Measurements from ENCODE around the gene RAP1GAP2.
"Not testable (repeated sequence)": the region's sequence is repeated elsewhere in the genome, so short reads cannot be mapped to it uniquely, and the experiment has no call there.

The RAP1GAP2 gene

DNA sequence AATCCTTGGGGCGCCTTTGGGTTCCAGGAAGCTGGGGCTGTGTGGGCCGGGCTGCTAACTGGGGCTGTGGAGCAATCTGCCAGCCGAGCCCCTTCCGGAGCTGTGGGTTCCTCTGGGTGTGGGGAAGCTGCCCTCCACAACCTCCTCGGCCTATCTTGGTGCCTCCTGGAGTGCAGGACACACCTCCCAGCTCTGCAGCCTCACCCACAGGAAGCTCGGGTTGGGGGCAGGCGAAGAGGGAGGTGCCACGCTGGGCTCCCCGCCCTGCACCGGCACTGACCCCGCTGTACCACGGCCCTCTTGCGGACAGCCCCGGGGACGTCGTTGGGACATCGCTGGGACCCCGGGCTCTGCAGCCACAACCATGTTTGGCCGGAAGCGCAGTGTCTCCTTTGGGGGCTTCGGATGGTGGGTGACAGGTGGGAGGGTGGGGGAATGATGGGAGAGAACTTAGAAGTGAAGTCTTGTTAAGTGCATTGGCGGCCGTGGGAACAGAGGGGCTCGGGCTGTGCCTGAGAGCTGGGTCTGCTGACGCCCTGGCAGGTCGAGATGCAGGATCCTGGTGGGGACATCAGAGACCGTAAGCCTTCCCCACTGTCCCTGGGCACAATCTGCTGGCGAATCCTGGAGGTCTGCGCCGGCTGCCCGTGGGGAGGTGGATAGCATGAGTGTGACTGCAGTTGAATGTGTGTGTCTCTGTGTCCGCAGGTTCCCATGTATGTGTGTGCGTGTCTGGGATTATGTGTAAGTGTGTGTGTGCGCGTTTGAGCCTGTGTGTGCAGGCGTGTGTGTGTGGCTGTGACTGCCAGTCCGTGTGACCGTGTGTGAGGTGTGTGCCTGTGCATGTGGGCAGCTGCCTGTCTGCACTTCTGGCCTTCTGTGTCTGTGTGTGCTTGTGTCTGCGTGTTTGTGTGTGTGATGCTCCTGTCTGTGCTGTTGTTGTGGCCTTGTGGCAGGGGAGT lies at the start of gene RAP1GAP2:
Gene RAP1GAP2, plus strand, starts transcription at position 275 of the 962 bp plus-strand sequence. Its CDS starts 90 bp downstream, at position 365.
- DNase-seq (ENCODE audit: low read depth, low spot score) = no peak

DNA sequence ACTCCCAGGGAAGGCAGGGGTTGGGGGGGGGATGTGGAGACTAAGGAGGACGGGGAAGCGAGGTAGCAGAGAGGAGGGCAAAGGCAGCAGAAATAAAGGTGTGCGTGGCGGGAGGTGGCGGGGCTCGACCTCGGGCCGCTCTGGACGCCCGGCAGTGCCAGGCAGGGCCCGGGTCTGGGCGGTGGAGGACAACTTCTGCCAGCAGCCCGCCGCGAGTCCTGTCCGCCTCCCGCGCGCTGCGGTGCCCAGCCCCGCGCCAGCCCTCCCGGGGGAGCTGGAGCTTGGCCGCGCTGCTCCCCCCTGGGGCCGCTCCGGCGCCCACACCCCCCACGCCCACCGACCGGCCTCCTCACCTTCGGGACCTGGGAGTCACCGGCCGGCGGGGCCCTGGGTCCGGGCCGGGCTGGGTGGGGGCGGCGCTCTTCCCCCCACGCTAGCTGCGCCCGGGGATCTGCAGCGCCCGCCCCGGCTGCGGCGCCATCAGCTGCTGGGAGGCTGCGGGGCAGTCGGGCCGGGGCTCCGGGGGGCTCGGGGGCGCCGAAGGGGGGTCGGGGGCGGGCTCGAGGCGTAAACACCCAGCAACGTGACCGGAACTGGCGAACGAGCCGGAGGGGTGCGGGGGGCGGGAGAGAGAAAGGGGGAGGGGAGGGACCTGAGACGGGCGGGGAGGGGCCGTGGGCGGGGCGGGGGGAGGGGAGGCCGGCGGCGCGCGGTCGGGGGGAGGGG lies 47.0 kb upstream of the RAP1GAP2 start, which contains the start of gene CCDC92B:
Gene CCDC92B, minus strand, starts transcription at position 595 of the 726 bp plus-strand sequence. CDS start 14,507 bp downstream, outside the sequence.
- DNase-seq (ENCODE audit: low read depth, low spot score) = no peak

DNA sequence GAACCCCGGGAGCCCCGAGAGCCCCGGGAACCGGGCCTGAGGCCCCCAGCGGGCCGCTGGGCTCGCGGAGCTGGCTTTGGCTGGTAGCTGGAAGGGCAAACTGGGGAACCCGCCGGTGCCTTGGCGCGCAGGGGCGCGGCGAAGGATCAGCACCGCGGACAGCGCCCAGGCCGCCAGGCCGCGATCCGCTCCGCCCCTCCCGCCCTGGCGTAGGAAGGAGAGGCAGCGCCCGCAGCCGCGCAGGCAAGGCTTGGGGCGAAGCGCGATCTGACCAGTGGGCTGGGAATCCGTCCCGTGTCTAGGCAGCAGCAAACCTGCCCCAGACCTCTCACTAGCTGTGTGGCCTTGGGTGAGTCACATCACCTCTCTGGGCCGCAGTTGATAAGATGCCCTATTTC lies 46.5 kb upstream of the RAP1GAP2 start:
- peak; percentile 91 for DNase-seq (ENCODE audit: low read depth, low spot score)

DNA sequence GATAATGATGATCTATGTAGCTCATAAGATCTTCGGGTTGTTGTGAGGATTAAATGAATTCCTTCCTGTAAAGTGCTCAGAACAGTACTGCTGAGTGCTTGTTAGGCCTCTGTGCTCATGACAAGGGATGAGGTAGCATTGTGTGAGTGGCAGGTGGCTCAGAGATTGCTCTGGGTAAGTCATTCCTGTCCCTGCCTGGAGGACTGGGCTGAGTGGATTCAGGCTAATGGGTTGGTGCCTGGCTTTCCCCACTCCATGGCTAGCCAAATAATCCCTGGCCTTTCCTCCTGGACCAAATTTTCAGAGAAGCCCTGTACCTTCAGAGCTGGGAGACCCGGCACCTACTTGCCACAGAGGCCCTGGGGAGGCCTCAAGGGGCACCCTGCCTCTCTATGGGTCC lies 45.5 kb upstream of the RAP1GAP2 start:
- DNase-seq (ENCODE audit: low read depth, low spot score) = no peak

GRCh38 chr17:2751491-2751890 lies 44.7 kb upstream of the RAP1GAP2 start:
- no peak for DNase-seq (ENCODE audit: low read depth, low spot score)

GRCh38 chr17:2755891-2756724 lies 40.1 kb upstream of the RAP1GAP2 start:
- peak; percentile 27 for DNase-seq (ENCODE audit: low read depth, low spot score)

DNA sequence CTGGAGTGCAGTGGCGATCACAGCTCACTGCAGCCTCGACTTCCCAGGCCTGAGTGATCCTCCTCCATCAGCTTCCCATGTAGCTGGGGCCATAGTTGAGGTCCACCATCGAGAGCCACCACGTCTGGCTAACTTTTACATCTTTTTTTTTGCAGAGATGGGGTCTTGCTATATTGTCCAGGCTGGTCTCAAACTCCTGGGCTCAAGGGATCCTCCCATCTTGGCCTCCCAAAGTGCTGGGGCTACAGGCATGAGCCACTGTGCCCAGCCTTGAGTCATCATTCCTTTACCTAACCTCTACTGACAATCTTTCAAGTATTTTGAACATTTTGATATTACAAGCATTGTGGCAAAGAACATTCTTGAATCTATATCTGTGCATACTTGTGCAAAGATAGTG lies 37.4 kb upstream of the RAP1GAP2 start:
- DNase-seq (ENCODE audit: low read depth, low spot score) = no peak

GRCh38 chr17:2770129-2770528 lies 26.1 kb upstream of the RAP1GAP2 start:
- DNase-seq (ENCODE audit: low read depth, low spot score) = no peak

DNA sequence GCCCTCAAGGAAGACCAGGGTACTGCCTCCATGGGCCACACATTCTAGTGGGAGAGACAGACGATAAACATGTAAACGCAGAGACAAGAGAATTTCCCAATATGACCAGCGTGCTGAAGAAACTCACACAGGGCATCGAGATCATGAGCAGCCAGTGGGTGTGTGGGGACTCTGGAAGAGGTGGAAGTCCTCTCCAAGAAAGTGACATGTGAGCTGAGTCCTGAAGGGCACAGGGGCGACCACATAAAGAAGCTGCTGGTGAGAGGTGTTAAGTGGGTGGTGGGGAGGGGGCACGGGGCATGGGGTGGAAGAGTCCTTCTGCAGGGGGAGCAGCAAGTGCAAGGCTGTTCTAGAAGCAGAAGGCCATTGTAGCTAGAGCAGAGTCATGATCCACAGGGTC lies 21.0 kb upstream of the RAP1GAP2 start:
- no peak for DNase-seq (ENCODE audit: low read depth, low spot score)

- peak; percentile 18 for DNase-seq (ENCODE audit: low read depth, low spot score)
Observed at GRCh38 chr17:2776589-2777241, 19.5 kb upstream of the RAP1GAP2 start.

- DNase-seq (ENCODE audit: low read depth, low spot score) = no peak
Observed at GRCh38 chr17:2777242-2777867, 18.9 kb upstream of the RAP1GAP2 start.

GRCh38 chr17:2778489-2778888 lies 17.7 kb upstream of the RAP1GAP2 start:
- DNase-seq (ENCODE audit: low read depth, low spot score) = no peak

DNA sequence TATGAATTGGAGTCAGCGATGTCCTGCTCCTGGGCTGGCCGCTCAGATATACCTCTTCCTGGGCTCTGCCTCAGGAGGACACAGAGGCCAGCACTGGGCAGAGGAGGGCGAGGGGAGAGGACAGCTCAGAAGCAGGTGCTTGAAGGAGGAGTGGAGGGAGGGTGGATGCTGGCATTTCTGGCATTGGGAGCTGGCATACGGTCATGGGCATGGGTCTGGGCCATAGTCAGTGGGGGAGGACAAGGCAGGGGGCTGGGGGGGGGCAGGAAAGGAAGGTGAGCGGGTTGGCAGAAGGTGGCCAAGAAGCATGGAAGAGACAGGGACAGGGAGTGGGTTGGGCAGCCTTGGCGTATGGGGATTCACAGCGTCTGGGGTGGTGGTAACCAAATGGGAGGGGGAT lies 16.7 kb upstream of the RAP1GAP2 start:
- DNase-seq (ENCODE audit: low read depth, low spot score) = no peak

DNA sequence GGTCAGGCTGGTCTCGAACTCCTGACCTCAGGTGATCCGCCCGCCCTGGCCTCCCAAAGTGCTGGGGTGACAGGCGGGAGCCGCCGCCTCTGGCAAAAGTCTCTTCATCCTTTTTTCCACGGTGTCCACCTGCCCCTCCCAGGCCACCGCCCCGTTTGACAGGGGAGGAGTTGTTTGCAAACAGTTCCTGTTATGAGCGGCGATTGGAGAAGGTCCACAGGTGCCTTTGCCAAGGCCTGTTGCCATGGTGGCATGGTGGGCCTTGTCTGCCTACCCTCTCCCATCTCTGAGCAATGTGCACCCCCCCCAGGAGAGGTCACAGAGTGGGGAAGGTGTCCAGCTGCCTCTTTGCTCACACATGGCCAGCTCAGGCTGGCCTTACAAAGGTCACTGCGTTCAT lies 16.0 kb upstream of the RAP1GAP2 start:
- no peak for DNase-seq (ENCODE audit: low read depth, low spot score)

- no peak for DNase-seq (ENCODE audit: low read depth, low spot score)
Observed at GRCh38 chr17:2780931-2781454, 15.2 kb upstream of the RAP1GAP2 start.

GRCh38 chr17:2781598-2781997 lies 14.6 kb upstream of the RAP1GAP2 start:
- not testable (repeated sequence) for DNase-seq (ENCODE audit: low read depth, low spot score)

DNA sequence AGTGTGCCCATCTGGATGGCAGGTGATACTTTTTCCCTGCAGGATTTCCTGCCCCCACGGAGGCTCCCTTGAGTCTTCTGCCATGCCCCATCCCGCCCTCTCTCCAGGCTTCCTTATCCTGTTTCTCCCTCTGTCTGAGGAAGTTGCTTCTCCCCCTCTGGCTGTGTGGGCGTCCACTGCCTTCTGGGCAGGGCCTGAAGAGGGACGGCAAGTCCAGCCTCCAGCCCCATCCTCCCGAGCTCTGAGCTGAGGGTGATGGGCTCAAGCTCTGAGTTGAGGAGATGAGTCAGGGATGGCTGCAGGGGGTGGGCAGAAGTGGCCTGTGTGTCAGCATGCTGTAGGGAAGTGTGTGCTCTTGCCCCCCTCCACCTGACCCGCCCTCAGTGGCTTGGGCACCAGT lies 14.2 kb upstream of the RAP1GAP2 start:
- peak; percentile 23 for DNase-seq (ENCODE audit: low read depth, low spot score)

DNA sequence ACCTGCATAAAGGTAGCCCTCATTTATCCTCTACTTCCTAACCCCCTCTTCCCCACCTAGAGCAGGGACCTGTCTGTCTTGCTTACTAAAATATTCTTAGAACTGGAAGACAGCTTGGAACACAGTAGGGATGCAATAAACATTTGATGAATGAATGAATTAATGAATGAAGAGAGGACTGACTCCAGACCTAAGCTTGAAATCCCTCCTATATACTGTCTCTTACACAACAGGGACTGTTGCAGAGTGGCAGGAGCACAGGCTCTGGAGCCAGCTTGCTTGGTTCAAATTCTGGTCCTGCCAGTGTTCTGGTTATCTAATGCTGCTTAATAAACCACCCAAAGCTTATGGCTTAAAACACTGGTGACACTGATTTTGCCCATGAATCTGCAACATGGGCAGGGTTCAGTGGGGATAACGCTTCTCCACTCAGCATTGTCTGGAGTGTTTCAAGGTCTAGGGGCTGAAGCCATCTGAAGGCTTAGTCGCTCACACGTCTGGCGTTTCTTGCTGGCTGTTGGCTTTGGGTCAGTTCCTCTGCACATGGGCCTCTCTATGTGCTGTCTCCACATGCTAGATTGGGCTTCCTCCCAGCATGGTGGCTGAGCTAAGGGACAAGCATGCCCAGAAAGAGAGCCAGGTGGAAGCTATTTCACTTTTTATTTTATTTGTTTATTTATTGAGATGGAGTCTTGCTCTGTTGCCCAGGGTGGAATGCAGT lies 12.8 kb upstream of the RAP1GAP2 start:
- DNase-seq (ENCODE audit: low read depth, low spot score) = no peak

DNA sequence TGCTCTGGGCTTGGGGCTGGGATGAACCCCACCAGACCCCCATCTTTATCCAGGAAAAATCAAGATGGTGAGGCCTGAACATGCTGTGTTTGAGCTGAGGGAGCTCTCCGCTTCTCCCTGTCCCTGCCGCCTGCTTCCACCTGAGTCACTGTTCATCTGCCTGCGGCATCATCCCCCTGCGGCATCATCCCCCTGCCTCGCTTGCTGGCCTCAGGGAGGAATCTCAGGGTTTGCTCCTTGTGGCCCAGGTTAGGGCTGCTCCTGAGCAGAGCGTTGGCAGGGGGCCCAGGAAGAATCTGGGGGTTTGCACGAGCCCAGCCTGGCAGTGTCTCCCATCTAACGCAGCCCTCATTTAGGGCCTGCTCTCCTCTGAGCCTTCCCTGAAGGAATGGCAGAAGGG lies 11.4 kb upstream of the RAP1GAP2 start:
- DNase-seq (ENCODE audit: low read depth, low spot score) = no peak

DNA sequence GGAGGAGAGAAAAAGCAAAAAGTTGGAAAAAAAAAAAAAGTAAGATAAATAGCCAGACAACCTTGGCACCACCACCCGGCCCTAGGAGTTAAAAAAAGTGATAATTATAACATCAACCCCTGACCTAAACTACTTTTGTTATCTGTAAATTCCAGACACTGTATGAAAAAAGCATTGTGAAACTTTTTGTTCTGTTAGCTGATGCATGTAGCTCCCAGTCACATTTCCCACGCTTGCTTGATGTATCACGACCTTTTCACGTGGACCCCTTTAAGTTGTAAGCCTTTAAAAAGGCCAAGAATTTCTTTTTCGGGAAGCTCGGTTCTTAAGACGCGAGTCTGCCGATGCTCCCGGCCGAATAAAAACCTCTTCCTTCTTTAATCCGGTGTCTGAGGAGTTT lies 10.9 kb upstream of the RAP1GAP2 start:
- not testable (repeated sequence) for DNase-seq (ENCODE audit: low read depth, low spot score)
